IMR-90 (cell line): ENCODE results near the gene DTX1. TPM values are rescaled to one million over a fixed set of nuclear protein-coding genes. Genes with fewer than 3 reads are reported as not detected.

Experiments
- ATAC-seq: fragments of 200-7000 bp; cut with Tn5 transposase; 2 replicates; pipeline ENCODE4 v1.9.1; 2020; ENCODE audit warnings: low read depth, mild to moderate bottlenecking, moderate library complexity
- BruUV-seq: library from RNA; stranded (reverse); fragments of 400-500 nt; replicated peaks from 2 replicates; lab custom pipeline; 2021; lab: Mats Ljungman, UMichigan
- CTCF ChIA-PET: fragments of 300-600 bp; formaldehyde crosslinking; extraction: SDS; loops from one replicate; lab custom pipeline; 2021; ENCODE audit warnings: antibody characterized with exemption; lab: Yijun Ruan, JAX
- POLR2A ChIA-PET: fragments of 300-600 bp; sonication (Branson Sonifier 250); formaldehyde crosslinking; loops from one replicate; lab custom pipeline; 2022; ENCODE audit warnings: antibody characterized with exemption; ENCODE audit not compliant: unreplicated experiment; lab: Charles Lee
- DNase-seq: peaks from one replicate; pipeline ENCODE4 v3.0.0; 2013
- H2AFZ ChIP-seq: replicated peaks from 2 replicates; pipeline ENCODE3; 2013; ENCODE audit warnings: low read length, mild to moderate bottlenecking; ENCODE audit not compliant: poor library complexity
- H2AK5ac ChIP-seq: 2 replicates; pipeline ENCODE4 v1.6.1; 2013; ENCODE audit warnings: low read depth, low read length, inconsistent platforms
- H2AK9ac ChIP-seq: replicated peaks from 2 replicates; pipeline ENCODE3; 2013; ENCODE audit warnings: mild to moderate bottlenecking, low read depth, low read length, moderate library complexity; ENCODE audit not compliant: poor library complexity
- H2BK120ac ChIP-seq: 2 replicates; pipeline ENCODE4 v1.6.1; 2013; ENCODE audit warnings: low read depth, low read length, inconsistent platforms
- H2BK15ac ChIP-seq: 3 replicates; pipeline ENCODE4 v1.6.1; 2013; ENCODE audit warnings: low read depth, low read length, inconsistent platforms
- H2BK20ac ChIP-seq: 2 replicates; pipeline ENCODE4 v1.6.1; 2013; ENCODE audit warnings: low read depth, mild to moderate bottlenecking, inconsistent platforms, low read length, moderate library complexity
- H2BK5ac ChIP-seq: 2 replicates; pipeline ENCODE4 v1.6.1; 2013; ENCODE audit warnings: mild to moderate bottlenecking, low read depth, low read length, inconsistent platforms; ENCODE audit not compliant: poor library complexity, severe bottlenecking
- H3K14ac ChIP-seq: replicated peaks from 2 replicates; pipeline ENCODE4 v1.6.1; 2013; ENCODE audit warnings: low read depth, low read length, inconsistent platforms
- H3K18ac ChIP-seq: 2 replicates; pipeline ENCODE4 v1.6.1; 2013; ENCODE audit warnings: low read depth, low read length, control low read depth
- H3K23ac ChIP-seq: 2 replicates; pipeline ENCODE4 v1.6.1; 2013; ENCODE audit warnings: low read depth, low read length, inconsistent platforms
- H3K27ac ChIP-seq: 2 replicates; pipeline ENCODE4 v1.5.1; 2013; ENCODE audit warnings: mild to moderate bottlenecking, control low read depth, low read length; ENCODE audit not compliant: insufficient read depth
- H3K27me3 ChIP-seq: 2 replicates; pipeline ENCODE4 v1.6.1; 2013; ENCODE audit warnings: low read length; ENCODE audit not compliant: control insufficient read depth, insufficient read depth
- H3K36me3 ChIP-seq: 2 replicates; pipeline ENCODE4 v1.6.1; 2013; ENCODE audit warnings: low read length, mixed read lengths; ENCODE audit not compliant: control insufficient read depth, insufficient read depth
- H3K4ac ChIP-seq: 2 replicates; pipeline ENCODE4 v1.6.1; 2013; ENCODE audit warnings: low read depth, low read length, inconsistent platforms
- H3K4me1 ChIP-seq: 2 replicates; pipeline ENCODE4 v1.6.1; 2013; ENCODE audit warnings: low read length, mixed read lengths; ENCODE audit not compliant: control insufficient read depth, insufficient read depth
- H3K4me2 ChIP-seq: 2 replicates; pipeline ENCODE4 v1.6.1; 2013; ENCODE audit warnings: low read depth, mild to moderate bottlenecking, control low read depth, low read length, moderate library complexity
- H3K4me3 ChIP-seq: 2 replicates; pipeline ENCODE4 v1.5.1; 2013; ENCODE audit warnings: low read depth, mild to moderate bottlenecking, control low read depth, low read length, moderate library complexity; ENCODE audit not compliant: insufficient read depth
- H3K56ac ChIP-seq: 2 replicates; pipeline ENCODE4 v1.6.1; 2013; ENCODE audit warnings: low read length, inconsistent platforms; ENCODE audit not compliant: insufficient read depth; ENCODE audit errors: extremely low read depth
- H3K79me1 ChIP-seq, 2 experiments: 2 replicates each; pipeline ENCODE4 v1.6.1; 2013; ENCODE audit warnings: low read length in 2 of 2, inconsistent platforms in 1 of 2, low read depth in 1 of 2
- H3K9ac ChIP-seq: 2 replicates; pipeline ENCODE4 v1.6.1; 2013; ENCODE audit warnings: low read depth, low read length, control low read depth
- H3K9me1 ChIP-seq: 2 replicates; pipeline ENCODE4 v1.6.1; 2013; ENCODE audit warnings: low read length, inconsistent platforms; ENCODE audit not compliant: insufficient read depth
- H3K9me3 ChIP-seq: 2 replicates; pipeline ENCODE4 v1.6.1; 2013; ENCODE audit warnings: low read length; ENCODE audit not compliant: control insufficient read depth, insufficient read depth
- H4K20me1 ChIP-seq: 2 replicates; pipeline ENCODE4 v1.6.1; 2013; ENCODE audit warnings: low read length, inconsistent platforms; ENCODE audit not compliant: insufficient read depth
- H4K5ac ChIP-seq: 2 replicates; pipeline ENCODE4 v1.6.1; 2013; ENCODE audit warnings: mild to moderate bottlenecking, low read depth, low read length, control low read depth
- H4K8ac ChIP-seq, 2 experiments: 2 replicates each; pipeline ENCODE4 v1.6.1; 2013; ENCODE audit warnings: low read depth in 2 of 2, low read length in 2 of 2, control low read depth in 1 of 2, inconsistent platforms in 1 of 2
- H4K91ac ChIP-seq: 2 replicates; pipeline ENCODE4 v1.6.1; 2013; ENCODE audit warnings: low read depth, low read length, inconsistent platforms; ENCODE audit not compliant: insufficient read depth
- BHLHE40 ChIP-seq: fragments of 150-350 bp; IDR thresholded peaks from 2 replicates; pipeline ENCODE4 v1.6.1; 2016; ENCODE audit warnings: mild to moderate bottlenecking, low read depth, low read length
- MAZ ChIP-seq: IDR thresholded peaks from 2 replicates; pipeline ENCODE4 v1.6.1; 2012; ENCODE audit warnings: low read depth, mild to moderate bottlenecking, low read length, improper control_type of control experiment, moderate library complexity, borderline replicate concordance
- WGBS, 2 experiments: methylation state at CpG; one replicate each; pipeline versions ENCODE4 v1.1.5 to v1.1.7; 2013; ENCODE audit warnings: missing lambda C conversion rate in 2 of 2; ENCODE audit not compliant: insufficient read length in 1 of 2; ENCODE audit errors: extremely low coverage in 2 of 2; 5-methylcytosine and 5-hydroxymethylcytosine counted together
- dilution Hi-C: fragments of 300-500 bp; cut with HindIII; formaldehyde crosslinking; loops from one replicate; pipeline ENCODE4 v1.14.3; 2018; ENCODE audit warnings: low sequenced_read_pairs; ENCODE audit not compliant: unreplicated experiment
- in situ Hi-C: fragments of 300-500 bp; cut with MboI; formaldehyde crosslinking; loops from 3 replicates; pipeline ENCODE4 v1.14.3; 2019; ENCODE audit warnings: low sequenced_read_pairs, inconsistent platforms, mixed read lengths
- intact Hi-C: fragments of 100-400 bp; cut with micrococcal nuclease; formaldehyde crosslinking; loops from 2 replicates; pipeline ENCODE4 v1.10.0; 2022
- polyA plus RNA-seq, 3 experiments: library from polyadenylated mRNA; depleted of rRNA; stranded (reverse); fragments of >200 nt; gene quantifications; 2 replicates each; pipeline ENCODE4 v1.2.3, GENCODE V29; 2012; ENCODE audit warnings: low replicate concordance in 1 of 3
- total RNA-seq: library from RNA; depleted of rRNA; stranded (reverse); fragments of >200 nt; gene quantifications from 2 replicates; pipeline ENCODE4 v1.2.3, GENCODE V29; 2012

DTX1 gene
- total and polyA plus RNA-seq, 2 of the 4 experiments (the other 2 are of a cell fraction), result not detected

DNA sequence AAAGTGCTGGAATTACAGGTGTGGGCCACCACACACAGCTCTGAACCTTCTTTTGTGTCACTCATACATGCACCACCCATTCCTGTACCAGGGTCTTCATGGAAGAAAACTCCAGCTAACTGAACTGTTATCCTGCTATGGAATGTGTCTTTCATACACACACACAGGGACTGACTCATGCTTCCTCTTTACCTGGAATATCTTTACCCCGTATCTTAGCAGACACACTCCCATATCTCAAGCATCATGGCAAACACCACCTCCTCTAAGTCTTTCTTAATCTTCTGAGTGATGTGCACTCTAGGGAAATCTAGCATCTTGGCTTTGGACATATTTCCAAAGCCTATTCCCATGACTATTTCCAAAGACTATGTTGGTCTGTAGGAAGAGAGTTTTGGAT lies 35.0 kb upstream of the DTX1 start:
- no peak overlapping the region for H4K91ac ChIP-seq
- H3K23ac ChIP-seq, result no peak overlapping the region
- no peaks in the 10 kb centered on the region for H4K20me1 ChIP-seq
- BruUV-seq, result no TSS peak
- H2BK20ac ChIP-seq, result no peak overlapping the region
- H3K4me3 ChIP-seq, result no peak overlapping the region
- TF ChIP-seq MAZ (no peak), BHLHE40 (no peak)
- H2BK5ac ChIP-seq, result no peak overlapping the region
- dilution Hi-C loops (no loop called here), in situ Hi-C loops (no loop called here), intact Hi-C loops (no loop called here)
- no peaks in the 10 kb centered on the region for H3K4me1 ChIP-seq
- DNase-seq (no peak), ATAC-seq (no peak)
- WGBS, 2 experiments, result 60% methylated on average over 1 of the region's 1 CpG; no CpG with 5 or more reads in 1 of the 2 experiments
- H3K79me1 ChIP-seq, result no peaks in the 10 kb centered on the region
- no peak overlapping the region for H3K4me2 ChIP-seq
- H3K56ac ChIP-seq, result no peak overlapping the region
- H2BK120ac ChIP-seq, result no peak overlapping the region
- no peaks in the 10 kb centered on the region for H3K9me3 ChIP-seq
- no peak overlapping the region for H3K4ac ChIP-seq
- H3K27ac ChIP-seq, result no peak overlapping the region
- no peak overlapping the region for H3K14ac ChIP-seq
- H2BK15ac ChIP-seq, result no peak overlapping the region
- H3K9me1 ChIP-seq, result no peaks in the 10 kb centered on the region
- no peaks in the 10 kb centered on the region for H3K27me3 ChIP-seq
- no peak overlapping the region for H4K8ac ChIP-seq
- H2AK9ac ChIP-seq, result no peak overlapping the region
- H4K5ac ChIP-seq, result no peak overlapping the region
- H3K18ac ChIP-seq, result no peak overlapping the region
- H3K36me3 ChIP-seq, result no peaks in the 10 kb centered on the region
- H2AFZ ChIP-seq, result no peak overlapping the region
- ChIA-PET POLR2A (no interaction called here), CTCF (no interaction called here)
- H2AK5ac ChIP-seq, result no peak overlapping the region
- no peak overlapping the region for H3K9ac ChIP-seq
